Measurements from ENCODE around the gene ARID5A.
"Not testable (repeated sequence)": the region's sequence is repeated elsewhere in the genome, so short reads cannot be mapped to it uniquely, and the experiment has no call there.

Gene ARID5A

GRCh38 chr2:96536445-96537065, at the start of gene ARID5A:
TSS of gene ARID5A (plus strand) at chr2:96536752. CDS start at chr2:96536827, 75 bp downstream.
- peak; percentile 90 for DNase-seq (ENCODE audit: low read depth)

- DNase-seq (ENCODE audit: low read depth) = no peak
These were observed 47.3 kb upstream of the ARID5A start for GRCh38 chr2:96489261-96489660.

GRCh38 chr2:96489663-96490062, 46.9 kb upstream of the ARID5A start:
- DNase-seq (ENCODE audit: low read depth) = no peak

- DNase-seq (ENCODE audit: low read depth) = no peak
These were observed 44.6 kb upstream of the ARID5A start for GRCh38 chr2:96491860-96492497.

GRCh38 chr2:96493072-96493471, 43.5 kb upstream of the ARID5A start:
- DNase-seq (ENCODE audit: low read depth) = no peak

GRCh38 chr2:96494188-96494587, 42.4 kb upstream of the ARID5A start:
- no peak for DNase-seq (ENCODE audit: low read depth)

GRCh38 chr2:96495982-96496629, 40.4 kb upstream of the ARID5A start:
- no peak for DNase-seq (ENCODE audit: low read depth)

- DNase-seq (ENCODE audit: low read depth) = no peak
These were observed 38.5 kb upstream of the ARID5A start for GRCh38 chr2:96498021-96498431.

GRCh38 chr2:96498611-96499010, 37.9 kb upstream of the ARID5A start:
- not testable (repeated sequence) for DNase-seq (ENCODE audit: low read depth)

GRCh38 chr2:96499061-96499960, 37.2 kb upstream of the ARID5A start:
- DNase-seq (ENCODE audit: low read depth) = no peak

GRCh38 chr2:96500385-96501066, 36.0 kb upstream of the ARID5A start:
- DNase-seq (ENCODE audit: low read depth) = no peak

GRCh38 chr2:96501471-96501874, 35.1 kb upstream of the ARID5A start:
- DNase-seq (ENCODE audit: low read depth) = no peak

GRCh38 chr2:96501886-96502810, 34.4 kb upstream of the ARID5A start:
- no peak for DNase-seq (ENCODE audit: low read depth)

GRCh38 chr2:96502891-96503636, 33.5 kb upstream of the ARID5A start:
- no peak for DNase-seq (ENCODE audit: low read depth)

- DNase-seq (ENCODE audit: low read depth) = no peak
These were observed 32.8 kb upstream of the ARID5A start for GRCh38 chr2:96503637-96504243.

GRCh38 chr2:96505231-96505889, 31.2 kb upstream of the ARID5A start, which contains the start of gene NEURL3:
TSS of gene NEURL3 (minus strand) at chr2:96505357. CDS start at chr2:96505286, 71 bp downstream.
- no peak for DNase-seq (ENCODE audit: low read depth)

- DNase-seq (ENCODE audit: low read depth) = no peak
These were observed 30.3 kb upstream of the ARID5A start for GRCh38 chr2:96506016-96506906.

GRCh38 chr2:96506907-96507240, 29.7 kb upstream of the ARID5A start:
- DNase-seq (ENCODE audit: low read depth) = no peak
